Measurements from ENCODE around the gene CCDC198.

The CCDC198 gene, protein sequence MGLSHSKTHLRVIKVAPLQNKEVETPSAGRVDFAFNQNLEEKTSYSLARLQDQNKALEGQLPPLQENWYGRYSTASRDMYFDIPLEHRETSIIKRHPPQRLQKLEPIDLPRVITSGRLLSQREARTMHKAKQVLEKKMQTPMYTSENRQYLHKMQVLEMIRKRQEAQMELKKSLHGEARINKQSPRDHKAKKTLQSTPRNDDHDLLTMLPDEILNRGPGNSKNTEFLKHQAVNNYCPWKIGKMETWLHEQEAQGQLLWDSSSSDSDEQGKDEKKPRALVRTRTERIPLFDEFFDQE

DNA sequence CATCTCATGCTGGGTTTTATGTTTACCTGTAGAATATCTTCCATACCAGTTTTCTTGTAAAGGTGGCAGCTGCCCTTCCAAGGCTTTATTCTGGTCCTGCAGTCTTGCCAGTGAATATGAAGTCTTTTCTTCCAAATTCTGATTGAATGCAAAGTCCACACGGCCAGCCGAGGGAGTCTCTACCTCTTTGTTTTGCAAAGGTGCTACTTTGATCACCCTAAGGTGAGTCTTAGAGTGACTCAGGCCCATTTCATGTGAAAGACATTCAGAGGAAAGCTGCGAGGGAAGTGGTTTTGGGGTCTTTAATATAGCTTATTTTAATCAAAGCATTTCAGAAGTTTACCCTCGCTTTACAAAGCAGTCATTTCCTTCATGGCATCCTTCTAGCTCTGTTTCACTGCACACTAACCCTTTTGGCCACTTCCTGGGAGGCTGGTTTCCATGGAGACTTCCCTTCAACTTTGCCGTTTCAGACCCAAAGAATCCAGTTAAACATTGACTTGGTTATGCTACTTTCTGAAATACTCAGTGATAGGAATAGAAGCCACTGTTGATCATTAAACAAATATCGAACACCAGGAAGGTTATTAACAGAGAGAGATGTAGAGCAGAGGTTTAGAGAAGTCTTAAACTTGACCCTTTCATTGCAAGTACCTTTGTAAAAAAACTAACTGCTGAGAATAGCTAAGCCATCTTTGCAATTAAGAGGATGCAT, at the start of gene CCDC198:
Gene CCDC198, minus strand, starts transcription at position 391 of the 715 bp plus-strand sequence. Its CDS starts 142 bp downstream, at position 249.
- no peak for DNase-seq (ENCODE audit: low read depth in 2 of 2)

GRCh38 chr14:57533214-57533613, 39.6 kb upstream of the CCDC198 start:
- DNase-seq (ENCODE audit: low read depth in 2 of 2), result no peak

DNA sequence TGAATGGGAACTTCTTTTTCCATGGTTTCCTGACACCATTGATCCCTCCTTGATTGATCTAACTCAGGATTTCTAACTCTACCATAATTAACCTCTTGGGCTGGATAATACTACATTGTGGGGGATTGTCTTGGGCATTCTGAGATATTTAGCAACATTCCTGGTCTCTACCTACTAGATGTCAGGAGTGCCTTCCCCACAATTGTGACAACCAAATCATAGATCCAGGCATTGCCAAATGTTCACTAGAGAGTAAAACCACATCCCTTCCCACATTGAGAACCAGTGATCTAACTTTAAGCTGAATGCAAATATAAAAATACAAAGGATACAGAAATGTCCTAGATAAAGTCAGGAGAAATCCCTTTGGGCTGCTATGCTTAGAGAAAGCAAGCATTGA, 36.9 kb upstream of the CCDC198 start:
- no peak for DNase-seq (ENCODE audit: low read depth in 2 of 2)

- DNase-seq (ENCODE audit: low read depth in 2 of 2), result no peak
These were observed 33.3 kb upstream of the CCDC198 start for GRCh38 chr14:57526942-57527341.

GRCh38 chr14:57519043-57519442, 25.4 kb upstream of the CCDC198 start:
- no peak for DNase-seq (ENCODE audit: low read depth in 2 of 2)

DNA sequence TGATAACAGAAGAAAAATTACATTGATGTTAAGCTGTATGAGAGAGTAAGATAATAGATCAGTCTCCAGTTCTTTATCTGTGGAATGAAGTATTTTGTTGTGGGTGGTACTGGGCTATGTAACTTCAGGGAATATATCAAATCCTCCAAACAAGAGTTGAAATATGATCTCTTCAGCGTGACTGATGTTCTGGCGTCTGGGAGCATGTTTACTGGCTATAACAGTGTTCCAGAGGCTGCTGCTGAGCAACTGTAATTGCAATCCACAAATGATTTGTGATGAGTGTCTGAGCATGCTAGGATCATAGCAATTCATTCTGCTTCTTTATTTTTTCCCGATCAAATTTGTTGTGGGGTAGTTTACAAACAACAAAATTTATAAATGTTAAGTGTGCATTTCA, 18.6 kb upstream of the CCDC198 start:
- DNase-seq (ENCODE audit: low read depth in 2 of 2), result no peak

DNA sequence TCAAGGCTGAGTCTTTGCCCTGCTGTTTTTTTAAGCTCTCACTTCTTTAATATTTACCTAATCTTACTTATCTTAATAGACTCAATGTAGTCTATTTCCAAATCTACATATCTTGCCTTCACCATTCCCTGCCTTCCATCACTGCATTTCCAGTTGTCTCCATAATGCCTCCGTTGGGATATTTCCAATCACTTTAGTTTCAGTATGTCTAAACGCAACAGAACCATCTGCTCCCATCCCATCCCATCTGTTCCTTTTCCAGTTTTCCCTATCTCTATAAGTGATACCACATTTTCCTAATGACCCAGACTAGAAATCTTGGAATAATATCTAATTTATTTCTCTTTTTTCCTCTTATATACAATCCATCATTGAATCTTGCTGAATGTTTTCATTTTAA, 15.1 kb upstream of the CCDC198 start:
- DNase-seq (ENCODE audit: low read depth in 2 of 2), result no peak

- no peak for DNase-seq (ENCODE audit: low read depth in 2 of 2)
These were observed 9.1 kb upstream of the CCDC198 start for GRCh38 chr14:57502586-57503254.

- DNase-seq (ENCODE audit: low read depth in 2 of 2), result no peak
These were observed 7.4 kb upstream of the CCDC198 start for GRCh38 chr14:57501039-57501557.

- no peak for DNase-seq (ENCODE audit: low read depth in 2 of 2)
These were observed 5.0 kb upstream of the CCDC198 start for GRCh38 chr14:57498659-57499058.

- DNase-seq (ENCODE audit: low read depth in 2 of 2), result no peak
These were observed 4.4 kb upstream of the CCDC198 start for GRCh38 chr14:57498035-57498434.

- DNase-seq (ENCODE audit: low read depth in 2 of 2), result no peak
These were observed 1.8 kb upstream of the CCDC198 start for GRCh38 chr14:57495416-57495815.

DNA sequence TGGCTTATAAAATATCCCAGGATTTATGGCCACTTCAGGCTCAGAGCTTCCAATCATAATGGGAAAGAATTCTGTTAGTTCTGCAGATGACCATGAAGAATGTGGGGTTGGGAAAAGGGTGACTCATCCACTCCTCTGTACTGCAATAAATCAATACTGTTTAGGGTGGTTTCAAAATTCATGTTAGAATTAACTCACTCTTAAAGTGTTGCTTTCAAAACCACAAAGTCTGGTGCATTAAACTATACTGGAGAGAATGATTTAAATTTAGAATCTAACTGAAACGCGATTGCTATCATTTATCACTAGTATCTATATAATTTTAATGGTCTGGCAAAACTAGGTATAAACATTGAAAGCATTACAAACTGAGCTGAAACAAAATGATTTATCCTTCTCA, 798 bp downstream of the CCDC198 start:
- no peak for DNase-seq (ENCODE audit: low read depth in 2 of 2)

DNA sequence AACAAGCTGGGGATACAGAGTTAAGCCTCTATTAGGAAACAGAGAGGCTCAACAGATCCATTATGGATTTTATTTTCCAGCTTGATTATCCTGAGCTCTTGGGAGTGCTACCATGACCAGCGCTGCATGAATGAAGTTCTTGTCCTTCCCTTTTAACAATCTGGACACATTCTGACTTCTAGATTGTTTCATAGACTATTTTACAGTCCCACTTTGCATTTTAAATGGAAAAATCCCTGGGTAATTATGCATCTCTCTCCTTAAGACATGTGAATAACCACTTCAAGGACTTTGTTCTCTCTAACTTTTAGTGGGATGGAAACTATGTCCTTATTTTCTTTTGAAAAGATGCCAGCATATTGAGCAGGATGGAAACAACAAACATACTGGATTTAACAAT, 2.0 kb downstream of the CCDC198 start:
- no peak for DNase-seq (ENCODE audit: low read depth in 2 of 2)

DNA sequence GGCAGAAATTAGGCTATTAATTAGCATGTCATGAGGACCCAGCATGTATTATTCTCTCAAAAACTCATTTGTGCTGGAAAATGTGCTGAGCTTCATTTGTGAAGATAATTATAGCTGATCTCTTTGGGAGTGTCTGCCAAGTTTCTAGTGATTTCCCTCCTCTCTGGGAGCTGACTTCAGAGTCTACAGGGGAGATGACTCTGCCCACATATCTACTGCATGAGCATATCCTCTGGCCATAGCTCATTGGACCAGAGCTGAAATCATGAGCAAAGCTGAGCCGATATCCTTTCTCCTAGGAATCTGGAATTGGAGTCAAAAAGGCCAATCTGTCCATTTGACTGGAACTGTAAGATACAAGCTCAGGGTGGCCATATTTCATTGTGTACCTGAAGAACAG, 5.9 kb downstream of the CCDC198 start:
- DNase-seq (ENCODE audit: low read depth in 2 of 2), result no peak

DNA sequence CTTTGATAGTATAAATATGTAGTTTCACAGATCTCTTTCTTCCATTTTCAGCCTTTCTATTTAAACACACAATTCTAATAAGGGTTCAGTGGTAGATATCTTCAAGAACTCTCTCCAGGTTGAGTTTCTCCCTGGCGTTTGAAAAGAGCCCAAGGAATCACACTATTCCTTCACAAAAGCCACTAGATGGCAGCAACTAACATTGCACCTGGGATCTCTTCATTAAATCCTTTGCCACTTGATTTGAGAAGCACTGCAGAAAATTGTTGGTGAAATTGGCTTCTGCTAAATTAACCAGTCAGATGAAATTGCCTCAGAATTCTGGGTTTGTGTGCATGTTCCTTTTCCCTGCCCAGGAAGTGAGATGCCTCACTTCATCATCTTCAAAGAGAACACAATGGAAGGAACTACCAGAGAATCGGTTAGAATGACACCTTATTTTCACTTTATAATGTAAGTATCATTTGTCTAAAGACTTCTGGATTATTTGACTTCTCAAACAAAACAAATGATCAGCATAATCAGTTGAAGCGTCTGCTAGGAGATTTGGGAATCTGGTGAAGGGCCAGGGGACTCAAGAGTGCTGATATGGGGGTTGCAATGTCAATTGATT, 6.8 kb downstream of the CCDC198 start:
- DNase-seq (ENCODE audit: low read depth in 2 of 2), result no peak

DNA sequence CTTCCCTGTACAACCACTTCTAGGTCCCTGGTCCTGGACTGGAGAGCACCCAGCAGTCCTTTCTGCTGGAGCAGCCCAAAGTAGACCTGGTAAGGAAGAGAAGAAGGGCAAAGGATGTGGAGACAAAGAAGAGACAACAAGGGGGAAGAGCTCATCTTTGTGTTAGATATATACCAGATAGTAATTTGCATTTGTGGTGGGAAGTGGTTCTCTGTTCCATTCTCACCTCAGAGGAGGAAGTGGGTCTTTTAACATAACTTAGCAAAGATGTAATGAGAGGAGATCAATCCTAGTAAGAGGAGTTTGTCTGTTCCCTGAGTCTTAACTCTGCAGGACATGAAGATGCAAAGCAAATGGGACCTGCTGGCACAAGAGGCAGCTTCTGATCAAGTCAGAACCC, 8.0 kb downstream of the CCDC198 start:
- DNase-seq (ENCODE audit: low read depth in 2 of 2), result no peak

GRCh38 chr14:57482120-57482519, 11.5 kb downstream of the CCDC198 start:
- no peak for DNase-seq (ENCODE audit: low read depth in 2 of 2)

GRCh38 chr14:57480051-57480450, 13.6 kb downstream of the CCDC198 start:
- DNase-seq (ENCODE audit: low read depth in 2 of 2), result no peak

- no peak for DNase-seq (ENCODE audit: low read depth in 2 of 2)
These were observed 14.5 kb downstream of the CCDC198 start for GRCh38 chr14:57479197-57479596.

GRCh38 chr14:57478050-57478449, 15.6 kb downstream of the CCDC198 start:
- no peak for DNase-seq (ENCODE audit: low read depth in 2 of 2)

DNA sequence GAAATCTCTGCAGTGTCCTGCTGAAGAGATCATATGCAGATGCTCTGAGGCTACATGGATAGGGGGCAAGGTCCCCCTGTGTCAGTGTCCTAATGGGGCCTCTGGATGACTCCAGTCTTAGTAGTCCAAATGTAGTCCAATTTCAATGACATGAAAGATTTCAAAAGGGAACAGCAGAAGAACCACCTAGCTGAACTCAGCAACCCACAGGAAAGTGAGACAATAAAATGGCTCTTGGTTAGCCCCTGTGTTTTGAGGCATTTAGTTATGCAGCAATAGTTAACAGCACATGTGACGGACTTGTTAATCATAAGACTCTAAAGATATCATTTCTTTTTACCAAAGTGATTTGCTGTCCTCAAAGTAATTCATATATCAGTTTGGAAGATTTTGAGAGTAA, 22.7 kb downstream of the CCDC198 start:
- no peak for DNase-seq (ENCODE audit: low read depth in 2 of 2)
